ENCODE measurements around the gene RFX3. TPM values are rescaled to one million over a fixed set of nuclear protein-coding genes. Genes with fewer than 3 reads are reported as not detected.

The RFX3 gene
- total RNA-seq, 1 donor from 2014 or later = 71.4 TPM

DNA sequence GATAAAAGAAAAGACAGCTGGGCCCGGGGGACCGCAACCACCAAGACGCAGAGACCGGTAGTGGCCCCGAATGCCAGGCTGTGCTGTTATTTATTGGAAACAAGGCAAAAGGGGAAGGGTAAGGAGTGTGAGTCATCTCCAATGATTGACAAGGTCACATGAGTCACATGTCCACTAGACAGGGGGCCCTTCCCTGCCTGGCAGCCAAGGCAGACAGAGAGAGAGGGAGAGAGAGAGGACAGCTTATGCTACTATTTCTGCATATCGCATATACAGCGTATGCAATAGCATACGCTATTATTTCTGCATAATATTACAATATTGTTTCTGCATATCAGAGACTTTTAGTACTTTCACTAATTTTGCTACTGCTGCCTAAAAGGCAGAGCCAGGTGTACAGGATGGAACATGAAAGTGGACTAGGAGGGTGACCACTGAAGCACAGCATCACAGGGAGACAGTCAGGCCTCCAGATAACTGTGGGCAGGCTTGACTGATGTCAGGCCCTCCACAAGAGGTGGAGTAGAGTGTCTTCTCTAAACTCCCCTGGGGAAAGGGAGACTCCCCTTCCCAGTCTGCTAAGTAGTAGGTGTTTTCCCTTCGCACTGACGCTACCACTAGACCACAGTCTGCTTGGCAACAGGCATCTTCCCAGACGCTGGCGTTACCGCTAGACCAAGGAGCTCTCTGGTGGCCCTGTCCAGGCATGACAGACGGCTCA, 50.3 kb downstream of the RFX3 start:
- DNase-seq = no peak

DNA sequence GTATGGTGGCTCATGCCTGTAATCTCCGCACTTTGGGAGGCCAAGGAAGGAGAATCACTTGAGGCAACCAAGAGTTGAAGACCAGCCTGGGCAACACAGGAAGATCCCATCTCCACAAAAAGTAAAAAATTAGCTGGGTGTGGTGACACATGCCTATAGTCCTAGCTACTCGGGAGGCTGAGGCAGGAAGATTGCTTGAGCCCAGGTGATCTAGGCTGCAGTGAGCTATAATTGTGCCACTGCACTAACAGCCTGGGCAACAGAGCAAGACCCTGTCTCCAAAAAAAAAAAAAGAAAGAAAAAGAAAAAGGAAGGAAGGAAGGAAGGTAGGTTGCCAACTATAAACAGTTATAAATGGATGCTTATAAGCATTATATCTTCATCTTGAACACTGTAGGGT, 51.0 kb downstream of the RFX3 start:
- DNase-seq = no peak

DNA sequence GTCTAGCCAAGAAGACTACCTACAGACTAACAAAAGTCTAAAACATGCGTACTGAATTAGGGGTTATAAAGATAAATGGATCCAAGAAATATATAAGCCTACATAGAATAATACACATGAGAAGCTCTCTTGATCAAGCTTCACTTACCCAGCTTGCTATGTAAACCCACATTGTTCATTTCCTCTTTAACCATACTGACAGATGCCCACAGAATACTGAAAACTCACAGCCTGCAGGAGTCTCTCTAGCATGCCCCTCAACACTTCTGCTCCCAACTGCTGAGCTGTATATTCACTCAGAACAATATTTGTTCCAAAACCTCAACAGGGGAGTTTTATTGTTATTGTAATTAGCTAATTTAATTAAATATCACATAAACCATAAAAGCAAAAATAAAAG, 52.4 kb downstream of the RFX3 start:
- no peak for DNase-seq

DNA sequence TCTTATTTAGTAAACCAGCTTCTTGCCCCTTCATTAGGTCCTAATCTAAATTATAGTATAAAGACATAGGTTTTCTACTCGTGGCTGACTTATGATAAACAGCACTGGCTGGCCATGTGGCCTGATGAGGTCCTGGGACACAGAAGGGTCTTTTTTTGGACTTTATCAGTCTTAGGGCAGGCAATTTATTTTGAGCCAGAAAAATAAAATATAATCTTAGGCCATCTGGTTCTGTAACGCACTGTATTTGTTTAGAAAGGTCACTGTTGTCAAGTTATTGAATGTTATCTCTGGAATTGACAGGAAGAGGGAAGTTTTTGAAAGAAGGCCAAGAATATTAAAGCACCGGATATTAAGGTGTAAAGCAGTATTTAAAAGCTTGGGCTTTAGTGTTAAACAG, 53.9 kb downstream of the RFX3 start:
- no peak for DNase-seq

DNA sequence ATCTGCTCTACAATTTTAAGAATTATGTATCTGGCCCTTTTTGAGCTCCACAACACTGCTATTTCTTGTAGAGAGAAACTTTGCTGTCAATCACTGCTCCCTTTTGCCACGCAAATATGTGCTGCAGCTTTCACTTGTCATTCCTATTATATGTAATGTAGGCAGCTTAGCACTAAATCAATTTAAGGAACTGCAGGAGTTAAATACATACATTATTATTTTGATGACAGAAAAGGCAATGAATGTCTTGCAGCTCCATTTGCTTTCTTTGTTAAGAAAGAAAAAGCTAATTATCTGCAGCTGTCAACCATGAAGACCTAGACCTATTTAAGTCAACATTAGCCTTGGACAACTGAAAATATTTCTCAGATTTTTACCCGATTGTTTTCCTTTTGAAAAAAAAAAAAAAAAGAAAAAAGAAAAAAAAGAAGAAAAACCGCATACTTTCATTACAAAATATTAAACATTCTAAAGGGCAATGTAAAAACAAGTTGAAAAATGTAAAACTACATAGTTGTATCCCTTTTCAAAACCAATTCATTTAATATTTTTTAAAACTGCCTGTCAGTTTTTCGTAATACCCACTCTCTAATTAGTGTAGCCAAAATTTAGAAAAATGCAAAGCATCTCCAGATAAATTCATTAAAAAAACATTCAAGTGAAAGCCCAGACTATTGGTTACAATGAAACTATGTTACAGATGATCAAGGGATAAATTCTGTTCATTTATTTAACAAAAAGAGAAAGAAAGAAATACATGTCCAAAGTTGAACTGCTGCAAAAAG, 57.2 kb downstream of the RFX3 start:
- no peak for DNase-seq

DNA sequence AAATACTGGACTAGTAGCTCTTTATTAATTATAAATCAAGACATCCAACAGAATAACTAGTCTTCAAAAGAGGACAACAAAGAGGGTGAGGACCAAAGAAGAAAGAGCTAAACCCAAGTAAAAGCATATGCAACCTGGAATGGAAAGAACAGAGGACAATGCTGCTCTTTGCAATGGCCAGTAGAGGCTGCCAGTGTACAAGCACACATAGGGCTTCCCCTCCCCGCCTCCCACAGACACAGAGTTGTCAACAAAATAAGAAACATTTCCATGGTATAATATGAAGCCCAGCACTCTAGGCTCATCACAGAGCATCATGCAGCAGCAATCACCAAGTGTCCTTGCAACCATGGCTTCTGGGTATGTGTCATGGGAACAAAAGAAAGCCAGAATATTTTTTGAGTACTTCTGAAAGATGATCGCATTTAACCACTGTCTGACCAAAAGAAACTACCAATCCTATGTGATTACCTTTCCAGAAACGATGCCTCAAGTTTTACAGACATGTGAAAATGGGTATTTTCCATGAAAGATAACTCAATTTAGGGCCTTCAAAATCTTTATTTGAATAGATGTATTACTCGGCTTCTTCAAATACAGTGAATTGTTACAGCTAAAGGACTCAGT, 58.1 kb downstream of the RFX3 start:
- DNase-seq = peak; percentile 16

DNA sequence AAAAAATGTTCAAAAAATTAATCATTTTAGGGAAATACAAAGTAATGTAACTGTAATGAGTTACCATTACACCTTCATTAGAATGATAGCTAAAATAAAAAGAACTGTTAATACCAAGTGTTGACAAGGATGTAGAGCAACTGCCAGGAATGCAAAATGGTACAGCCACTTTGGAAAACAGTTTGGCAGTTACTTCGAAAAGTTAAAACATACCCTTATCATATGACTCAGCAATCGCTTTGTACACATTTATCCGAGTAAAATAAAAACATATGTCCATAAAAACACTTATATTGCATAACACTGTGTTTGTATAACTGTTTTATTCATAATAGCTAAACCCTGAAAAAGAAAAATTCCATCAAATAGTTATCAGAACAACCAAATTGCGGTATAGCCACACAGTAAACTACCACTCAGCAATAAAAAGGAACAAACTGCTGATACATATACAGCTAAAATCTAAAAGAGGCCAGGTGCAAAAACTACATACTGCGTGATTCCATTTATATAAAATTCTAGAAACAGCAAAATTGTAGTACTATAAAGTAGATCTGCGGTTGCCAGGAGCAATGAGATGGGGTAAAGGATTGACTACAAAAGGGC, 61.7 kb downstream of the RFX3 start:
- DNase-seq = no peak

DNA sequence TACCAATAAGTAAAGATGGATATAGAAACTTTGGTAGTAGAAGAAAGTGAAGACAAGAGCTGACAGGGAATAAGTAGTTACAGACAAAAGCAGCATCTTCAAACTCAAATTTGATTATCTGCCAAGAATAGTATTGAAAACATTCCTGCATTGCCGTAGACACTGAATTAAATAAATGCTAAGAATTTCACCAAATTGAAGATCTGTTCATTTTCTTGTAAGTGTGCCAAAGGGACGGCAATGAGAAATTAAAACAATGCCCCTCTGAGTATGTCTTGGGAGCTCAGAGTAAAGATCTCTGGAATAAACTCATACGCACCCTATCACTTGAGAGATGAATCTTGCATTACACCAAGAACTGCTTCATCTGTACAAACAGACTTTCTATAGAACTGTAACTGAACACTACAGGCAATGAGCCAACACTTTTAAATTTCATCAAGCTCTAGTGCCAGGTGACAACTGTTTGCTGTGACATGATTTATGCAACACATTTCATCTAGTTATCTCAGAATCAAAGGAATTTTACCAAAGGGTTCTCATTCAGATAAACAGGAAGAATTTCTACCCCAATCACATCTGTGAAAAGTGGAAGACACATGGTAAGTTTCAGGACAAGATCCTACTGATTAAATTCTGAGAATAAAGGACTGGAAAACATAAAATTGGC, 66.9 kb downstream of the RFX3 start:
- no peak for DNase-seq

DNA sequence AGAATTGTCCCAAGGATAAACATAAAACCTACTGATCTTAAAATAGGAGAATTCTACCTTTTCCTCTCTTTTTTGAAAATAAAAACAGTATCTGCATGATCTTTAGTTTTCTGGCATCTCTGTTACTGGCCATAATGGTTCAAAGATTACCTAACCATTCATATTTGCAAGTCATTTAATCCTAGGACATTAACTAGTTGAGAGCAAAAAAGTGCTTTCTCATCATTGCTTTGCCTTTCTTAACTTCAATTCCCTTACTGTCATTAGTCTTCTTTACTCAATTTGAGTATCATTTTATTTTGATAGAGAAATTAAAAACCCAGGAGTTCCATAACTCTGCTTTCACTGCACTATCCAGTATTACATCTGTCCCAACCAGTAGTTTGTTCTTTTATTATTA, 68.6 kb downstream of the RFX3 start:
- DNase-seq = no peak

DNA sequence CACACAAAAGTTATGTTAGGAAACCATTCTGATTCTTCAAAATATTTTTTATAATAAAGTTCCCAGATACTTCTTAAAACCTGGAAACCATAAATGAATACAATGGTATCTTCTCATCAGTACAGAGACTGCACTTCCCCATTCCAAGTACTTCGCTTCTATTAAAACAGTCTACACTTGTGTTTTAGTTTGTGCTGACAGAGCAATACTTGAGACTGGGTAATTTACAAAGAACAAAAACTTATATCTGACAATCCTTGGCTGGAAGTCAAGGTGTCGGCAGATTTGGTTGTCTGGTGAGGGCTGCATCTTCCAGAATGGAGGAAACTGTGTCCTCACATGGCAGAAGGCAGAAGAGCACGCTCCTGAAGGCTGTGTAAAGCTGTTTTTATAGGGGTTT, 70.1 kb downstream of the RFX3 start:
- no peak for DNase-seq

DNA sequence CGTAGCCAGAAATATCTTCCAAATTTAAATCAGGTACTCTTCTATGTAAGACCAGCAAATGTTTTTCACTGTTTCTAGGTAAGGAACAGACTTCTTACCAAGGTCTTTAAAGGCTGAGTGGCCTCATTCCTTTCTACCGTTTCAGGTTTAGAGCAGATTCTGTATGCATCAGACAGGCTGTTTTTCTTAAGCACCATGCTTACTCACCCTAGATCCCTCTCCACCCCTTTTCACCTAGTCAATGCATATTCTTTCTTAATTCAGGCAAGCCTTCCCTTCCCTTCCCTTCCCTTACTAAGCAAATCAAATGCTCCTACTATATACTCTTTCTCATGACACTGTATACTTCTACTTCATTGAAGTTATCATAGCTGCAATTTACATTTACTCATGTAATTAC, 70.7 kb downstream of the RFX3 start:
- DNase-seq = no peak

DNA sequence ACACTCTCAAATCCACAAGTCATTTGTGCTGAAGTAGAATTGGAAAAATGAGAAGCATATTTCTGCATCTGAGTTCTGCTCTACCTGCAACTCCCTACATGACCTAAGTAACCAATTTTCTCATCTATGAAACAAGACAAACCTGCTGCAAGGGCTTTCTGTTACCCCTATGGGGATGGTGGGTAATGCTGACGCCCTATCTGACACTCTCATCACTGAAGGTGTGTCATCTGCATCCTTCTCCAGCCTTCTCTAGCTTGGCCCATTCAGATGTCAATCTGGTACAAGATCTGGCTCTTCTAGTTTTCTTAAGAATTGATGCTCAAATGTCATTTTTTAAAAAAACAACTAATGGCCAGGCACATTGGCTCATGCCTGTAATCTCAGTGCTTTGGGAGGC, 73.8 kb downstream of the RFX3 start:
- no peak for DNase-seq

DNA sequence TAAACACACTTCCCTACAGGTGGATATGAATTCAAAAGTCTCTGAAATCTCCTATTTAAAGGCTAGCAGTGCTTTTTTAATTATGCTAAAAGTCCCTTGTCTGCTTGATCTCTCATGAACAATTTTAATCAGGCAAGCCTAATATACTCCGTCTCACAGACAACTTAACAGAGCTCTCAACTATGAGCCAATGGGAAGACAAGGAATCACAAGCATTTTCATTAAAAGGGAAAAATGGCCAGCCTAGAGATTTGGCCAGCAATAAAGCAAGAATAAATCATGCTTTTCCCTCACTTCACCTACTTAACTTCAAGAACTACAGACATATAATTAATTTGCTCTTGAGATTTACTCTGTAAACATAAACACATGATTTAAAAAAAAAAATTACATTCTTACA, 78.0 kb downstream of the RFX3 start:
- DNase-seq = no peak

DNA sequence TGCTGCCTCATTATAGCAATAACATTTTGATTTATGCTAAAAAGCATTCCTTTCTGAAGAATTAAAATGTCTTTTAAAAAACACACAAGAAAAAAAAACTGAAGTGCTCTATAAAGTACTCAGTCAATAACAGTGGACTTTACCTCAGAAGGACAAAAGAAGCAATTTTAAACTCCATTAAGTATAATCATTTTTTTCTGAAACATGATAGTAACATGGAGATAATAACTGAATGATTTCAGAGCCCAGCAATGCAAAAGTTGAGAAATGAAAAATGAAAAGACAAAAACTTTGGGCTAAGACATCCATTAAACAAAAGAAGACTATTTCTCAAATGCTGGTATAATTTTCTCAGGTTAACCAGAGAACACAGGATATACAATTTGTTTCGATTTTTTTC, 78.7 kb downstream of the RFX3 start:
- DNase-seq = no peak

DNA sequence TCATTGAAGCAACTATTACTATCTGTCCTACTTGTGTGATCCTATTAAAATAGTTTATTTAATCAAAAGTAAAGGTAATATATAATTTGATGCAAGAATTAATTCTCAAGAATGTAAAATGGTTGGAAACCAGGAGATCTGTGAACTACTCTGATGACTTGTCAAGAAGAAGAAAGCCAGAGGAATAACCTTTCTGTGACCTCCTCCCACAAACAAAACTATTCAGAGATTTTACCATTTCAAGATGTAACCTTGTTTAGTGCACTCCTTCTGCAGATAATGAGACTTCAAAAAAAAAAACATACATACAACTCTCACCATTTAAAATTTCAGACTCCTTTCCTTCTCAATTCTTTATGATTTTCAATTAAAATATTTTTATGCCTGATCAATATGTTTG, 79.5 kb downstream of the RFX3 start:
- no peak for DNase-seq

DNA sequence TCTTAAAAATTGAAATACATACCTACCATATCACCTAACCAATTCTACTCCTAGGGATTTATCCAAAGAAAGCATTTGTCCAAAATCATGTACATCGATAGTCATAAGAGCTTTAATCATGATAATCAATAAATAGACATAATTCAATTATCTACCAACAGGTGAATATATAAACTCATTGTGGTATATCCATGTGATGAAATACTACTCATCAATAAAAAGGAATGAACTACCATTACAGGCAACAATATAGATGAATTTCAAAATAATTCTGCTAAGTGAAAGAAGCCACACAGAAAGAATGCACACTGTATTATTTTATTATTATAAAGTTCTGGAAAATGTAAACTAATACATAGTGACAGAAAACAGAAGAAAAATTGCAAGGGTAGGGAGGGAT, 81.8 kb downstream of the RFX3 start:
- DNase-seq = no peak

DNA sequence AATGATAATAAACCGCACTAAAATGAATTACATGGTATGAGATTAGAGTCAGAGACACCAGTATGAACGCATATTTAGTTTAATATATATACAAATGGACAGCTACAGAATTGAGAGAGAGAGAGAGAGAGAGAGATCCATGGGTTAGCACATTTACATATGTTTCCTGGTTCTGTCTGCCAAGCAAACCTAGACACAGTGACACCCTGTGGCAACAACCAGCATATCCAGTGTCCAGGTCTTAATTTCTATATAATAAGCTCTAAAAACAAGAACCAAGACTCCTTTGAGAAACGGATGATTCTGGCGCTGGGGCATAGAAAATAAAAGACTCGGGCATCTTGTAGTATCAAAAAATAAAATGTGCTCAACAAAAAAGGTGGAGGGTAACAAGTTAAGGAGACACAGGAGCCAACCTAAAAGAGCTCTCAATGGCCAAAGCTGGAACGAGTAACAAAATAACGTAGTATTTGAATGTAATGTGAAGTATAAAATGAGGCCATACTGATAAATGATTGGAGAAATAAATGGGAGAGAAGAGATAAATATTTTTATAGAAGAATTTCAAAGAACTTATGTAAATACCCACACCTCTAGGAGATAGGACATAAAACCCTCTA, 84.5 kb downstream of the RFX3 start:
- DNase-seq = no peak

DNA sequence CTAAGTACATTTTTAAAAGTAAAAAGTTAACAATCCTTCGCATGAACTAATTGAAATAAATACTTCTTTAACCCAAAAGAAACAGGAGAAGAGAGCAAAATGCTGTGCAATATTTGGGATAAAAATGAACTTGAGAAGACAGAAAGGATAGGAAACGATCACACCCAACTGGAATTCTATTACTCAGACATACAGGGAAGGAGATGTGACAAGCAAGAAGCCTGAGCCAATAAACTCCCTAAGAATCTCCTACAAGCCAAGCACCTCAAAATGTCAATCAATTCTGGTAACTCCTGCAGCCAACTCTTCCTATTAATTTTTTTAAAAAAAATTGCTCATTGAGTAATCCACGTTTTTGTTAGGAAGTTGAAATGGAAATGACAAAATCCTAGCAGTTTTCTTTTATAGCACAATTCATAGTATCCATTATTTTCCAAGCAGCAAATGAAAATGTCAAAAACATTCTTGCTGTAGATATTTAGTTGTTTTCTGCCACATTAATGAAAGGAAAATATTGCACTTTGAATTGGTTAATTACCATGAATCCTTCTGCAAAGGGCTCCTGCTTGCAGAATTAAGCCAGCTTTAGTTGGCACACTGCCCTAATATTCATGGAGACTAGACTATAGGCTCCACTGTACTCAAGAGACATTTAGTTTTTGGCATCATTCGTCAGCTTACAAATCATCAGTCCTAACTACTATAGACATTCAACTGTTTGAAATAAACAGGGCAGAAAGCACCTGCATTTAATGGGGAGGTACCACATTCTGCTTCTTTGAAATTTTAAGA, 89.0 kb downstream of the RFX3 start:
- DNase-seq = no peak

DNA sequence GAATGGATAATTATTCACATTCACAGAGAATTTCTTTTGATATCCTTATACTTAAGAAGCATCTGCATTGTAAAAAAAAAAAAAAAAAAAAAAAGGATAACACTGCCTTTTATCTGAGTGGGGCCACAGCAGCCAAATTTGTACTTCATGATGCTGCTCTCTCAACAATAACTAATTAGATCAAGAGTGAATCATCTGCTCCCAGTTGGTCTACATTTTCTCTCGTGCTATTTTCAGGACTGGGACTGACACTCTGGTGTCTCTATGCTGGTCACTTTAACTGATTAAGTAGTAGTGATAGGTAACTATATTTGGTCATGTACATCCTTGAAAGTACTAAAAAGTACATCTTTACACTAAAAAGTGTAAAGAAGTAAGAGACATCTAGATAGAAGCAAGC, 90.1 kb downstream of the RFX3 start:
- no peak for DNase-seq

DNA sequence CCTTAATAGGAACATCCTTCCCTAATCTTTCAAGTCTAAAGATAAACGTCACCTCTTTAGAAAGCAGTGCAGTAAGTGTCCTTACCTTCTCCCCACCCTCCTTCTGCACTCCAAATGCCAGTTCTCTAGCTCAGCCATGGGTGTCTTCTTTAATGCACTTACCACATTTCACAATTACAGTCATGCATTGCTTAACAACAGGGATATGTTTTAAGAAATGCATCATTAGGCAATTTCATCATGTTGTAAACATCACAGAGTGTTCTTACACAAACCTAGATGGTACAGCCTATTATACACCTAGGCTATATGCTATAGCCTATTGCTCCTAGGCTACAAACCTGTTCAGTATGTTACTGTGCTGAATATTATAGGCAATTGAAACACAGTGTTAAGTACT, 91.2 kb downstream of the RFX3 start:
- DNase-seq = no peak

DNA sequence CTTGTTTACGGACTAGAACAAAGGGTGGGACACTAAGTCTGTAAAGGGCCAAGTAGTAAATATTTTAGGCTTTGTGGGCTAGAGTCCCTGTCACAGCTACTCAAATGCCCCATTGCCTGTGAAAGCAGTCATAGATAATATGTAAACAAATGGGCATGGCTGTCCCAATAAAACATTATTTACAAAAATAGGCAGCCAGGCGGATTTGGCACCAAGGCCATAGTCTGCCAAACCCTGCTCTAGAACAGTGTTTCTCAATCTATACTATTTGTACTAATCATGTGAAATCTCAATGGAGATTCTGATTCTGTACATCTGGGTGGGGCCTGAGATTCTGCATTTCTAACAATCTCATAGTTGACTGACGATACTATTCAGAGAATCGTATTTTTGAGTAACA, 92.0 kb downstream of the RFX3 start:
- DNase-seq = no peak

Measured in occipital lobe (tissue), 2 donors.